IMR-90 (cell line): Measurements from ENCODE around the gene TWSG1. TPM values are rescaled to one million over a fixed set of nuclear protein-coding genes. Genes with fewer than 3 reads are reported as not detected.
A peak's percentile ranks its signal among the peaks of the same experiment; 100 is the strongest.

Experiments used
- ATAC-seq: fragments of 200-7000 bp; cut with Tn5 transposase; 2 replicates; pipeline ENCODE4 v1.9.1; 2020; ENCODE audit warnings: low read depth, mild to moderate bottlenecking, moderate library complexity
- BruUV-seq: library from RNA; stranded (reverse); fragments of 400-500 nt; replicated peaks from 2 replicates; lab custom pipeline; 2021; lab: Mats Ljungman, UMichigan
- CTCF ChIA-PET: fragments of 300-600 bp; formaldehyde crosslinking; extraction: SDS; loops from one replicate; lab custom pipeline; 2021; ENCODE audit warnings: antibody characterized with exemption; lab: Yijun Ruan, JAX
- POLR2A ChIA-PET: fragments of 300-600 bp; sonication (Branson Sonifier 250); formaldehyde crosslinking; loops from one replicate; lab custom pipeline; 2022; ENCODE audit warnings: antibody characterized with exemption; ENCODE audit not compliant: unreplicated experiment; lab: Charles Lee
- DNase-seq: peaks from one replicate; pipeline ENCODE4 v3.0.0; 2013
- H2AFZ ChIP-seq: replicated peaks from 2 replicates; pipeline ENCODE3; 2013; ENCODE audit warnings: low read length, mild to moderate bottlenecking; ENCODE audit not compliant: poor library complexity
- H2AK5ac ChIP-seq: 2 replicates; pipeline ENCODE4 v1.6.1; 2013; ENCODE audit warnings: low read depth, low read length, inconsistent platforms
- H2AK9ac ChIP-seq: replicated peaks from 2 replicates; pipeline ENCODE3; 2013; ENCODE audit warnings: mild to moderate bottlenecking, low read depth, low read length, moderate library complexity; ENCODE audit not compliant: poor library complexity
- H2BK120ac ChIP-seq: 2 replicates; pipeline ENCODE4 v1.6.1; 2013; ENCODE audit warnings: low read depth, low read length, inconsistent platforms
- H2BK15ac ChIP-seq: 3 replicates; pipeline ENCODE4 v1.6.1; 2013; ENCODE audit warnings: low read depth, low read length, inconsistent platforms
- H2BK20ac ChIP-seq: 2 replicates; pipeline ENCODE4 v1.6.1; 2013; ENCODE audit warnings: low read depth, mild to moderate bottlenecking, inconsistent platforms, low read length, moderate library complexity
- H2BK5ac ChIP-seq: 2 replicates; pipeline ENCODE4 v1.6.1; 2013; ENCODE audit warnings: mild to moderate bottlenecking, low read depth, low read length, inconsistent platforms; ENCODE audit not compliant: poor library complexity, severe bottlenecking
- H3K14ac ChIP-seq: replicated peaks from 2 replicates; pipeline ENCODE4 v1.6.1; 2013; ENCODE audit warnings: low read depth, low read length, inconsistent platforms
- H3K18ac ChIP-seq: 2 replicates; pipeline ENCODE4 v1.6.1; 2013; ENCODE audit warnings: low read depth, low read length, control low read depth
- H3K23ac ChIP-seq: 2 replicates; pipeline ENCODE4 v1.6.1; 2013; ENCODE audit warnings: low read depth, low read length, inconsistent platforms
- H3K27ac ChIP-seq: 2 replicates; pipeline ENCODE4 v1.5.1; 2013; ENCODE audit warnings: mild to moderate bottlenecking, control low read depth, low read length; ENCODE audit not compliant: insufficient read depth
- H3K27me3 ChIP-seq: 2 replicates; pipeline ENCODE4 v1.6.1; 2013; ENCODE audit warnings: low read length; ENCODE audit not compliant: control insufficient read depth, insufficient read depth
- H3K36me3 ChIP-seq: 2 replicates; pipeline ENCODE4 v1.6.1; 2013; ENCODE audit warnings: low read length, mixed read lengths; ENCODE audit not compliant: control insufficient read depth, insufficient read depth
- H3K4ac ChIP-seq: 2 replicates; pipeline ENCODE4 v1.6.1; 2013; ENCODE audit warnings: low read depth, low read length, inconsistent platforms
- H3K4me1 ChIP-seq: 2 replicates; pipeline ENCODE4 v1.6.1; 2013; ENCODE audit warnings: low read length, mixed read lengths; ENCODE audit not compliant: control insufficient read depth, insufficient read depth
- H3K4me2 ChIP-seq: 2 replicates; pipeline ENCODE4 v1.6.1; 2013; ENCODE audit warnings: low read depth, mild to moderate bottlenecking, control low read depth, low read length, moderate library complexity
- H3K4me3 ChIP-seq: 2 replicates; pipeline ENCODE4 v1.5.1; 2013; ENCODE audit warnings: low read depth, mild to moderate bottlenecking, control low read depth, low read length, moderate library complexity; ENCODE audit not compliant: insufficient read depth
- H3K56ac ChIP-seq: 2 replicates; pipeline ENCODE4 v1.6.1; 2013; ENCODE audit warnings: low read length, inconsistent platforms; ENCODE audit not compliant: insufficient read depth; ENCODE audit errors: extremely low read depth
- H3K79me1 ChIP-seq, 2 experiments: 2 replicates each; pipeline ENCODE4 v1.6.1; 2013; ENCODE audit warnings: low read length in 2 of 2, inconsistent platforms in 1 of 2, low read depth in 1 of 2
- H3K9ac ChIP-seq: 2 replicates; pipeline ENCODE4 v1.6.1; 2013; ENCODE audit warnings: low read depth, low read length, control low read depth
- H3K9me1 ChIP-seq: 2 replicates; pipeline ENCODE4 v1.6.1; 2013; ENCODE audit warnings: low read length, inconsistent platforms; ENCODE audit not compliant: insufficient read depth
- H3K9me3 ChIP-seq: 2 replicates; pipeline ENCODE4 v1.6.1; 2013; ENCODE audit warnings: low read length; ENCODE audit not compliant: control insufficient read depth, insufficient read depth
- H4K20me1 ChIP-seq: 2 replicates; pipeline ENCODE4 v1.6.1; 2013; ENCODE audit warnings: low read length, inconsistent platforms; ENCODE audit not compliant: insufficient read depth
- H4K5ac ChIP-seq: 2 replicates; pipeline ENCODE4 v1.6.1; 2013; ENCODE audit warnings: mild to moderate bottlenecking, low read depth, low read length, control low read depth
- H4K8ac ChIP-seq, 2 experiments: 2 replicates each; pipeline ENCODE4 v1.6.1; 2013; ENCODE audit warnings: low read depth in 2 of 2, low read length in 2 of 2, control low read depth in 1 of 2, inconsistent platforms in 1 of 2
- H4K91ac ChIP-seq: 2 replicates; pipeline ENCODE4 v1.6.1; 2013; ENCODE audit warnings: low read depth, low read length, inconsistent platforms; ENCODE audit not compliant: insufficient read depth
- BHLHE40 ChIP-seq: fragments of 150-350 bp; IDR thresholded peaks from 2 replicates; pipeline ENCODE4 v1.6.1; 2016; ENCODE audit warnings: mild to moderate bottlenecking, low read depth, low read length
- CEBPB ChIP-seq: IDR thresholded peaks from 2 replicates; pipeline ENCODE4 v1.6.1; 2012; ENCODE audit warnings: low read depth, low read length, improper control_type of control experiment
- CHD1 ChIP-seq: IDR thresholded peaks from 2 replicates; pipeline ENCODE4 v1.6.1; 2012; ENCODE audit warnings: low read depth, low read length, improper control_type of control experiment
- FOS ChIP-seq: fragments of 150-350 bp; IDR thresholded peaks from 2 replicates; pipeline ENCODE4 v1.6.1; 2016; ENCODE audit warnings: low read depth, low read length
- MAFK ChIP-seq: IDR thresholded peaks from 2 replicates; pipeline ENCODE4 v1.6.1; 2012; ENCODE audit warnings: low read depth, low read length, improper control_type of control experiment
- MAZ ChIP-seq: IDR thresholded peaks from 2 replicates; pipeline ENCODE4 v1.6.1; 2012; ENCODE audit warnings: low read depth, mild to moderate bottlenecking, low read length, improper control_type of control experiment, moderate library complexity, borderline replicate concordance
- MXI1 ChIP-seq: IDR thresholded peaks from 2 replicates; pipeline ENCODE4 v1.6.1; 2012; ENCODE audit warnings: low read depth, mild to moderate bottlenecking, low read length, moderate library complexity, borderline replicate concordance
- NFE2L2 ChIP-seq: fragments of 150-350 bp; IDR thresholded peaks from 2 replicates; pipeline ENCODE4 v1.6.1; 2016; ENCODE audit warnings: low read depth, mild to moderate bottlenecking, low read length
- POLR2A ChIP-seq: IDR thresholded peaks from 2 replicates; pipeline ENCODE4 v1.6.1; 2012; ENCODE audit warnings: mild to moderate bottlenecking, low read depth, low read length
- RAD21 ChIP-seq: IDR thresholded peaks from 2 replicates; pipeline ENCODE4 v1.6.1; 2012; ENCODE audit warnings: low read length, improper control_type of control experiment
- RCOR1 ChIP-seq: IDR thresholded peaks from 2 replicates; pipeline ENCODE4 v1.6.1; 2012; ENCODE audit warnings: mild to moderate bottlenecking, low read length, improper control_type of control experiment; ENCODE audit not compliant: insufficient replicate concordance
- RFX5 ChIP-seq: IDR thresholded peaks from 2 replicates; pipeline ENCODE4 v1.8.0; 2012; ENCODE audit warnings: low read depth, mild to moderate bottlenecking, low read length, moderate library complexity
- SMC3 ChIP-seq: fragments of 150-350 bp; IDR thresholded peaks from 2 replicates; pipeline ENCODE4 v1.6.1; 2016; ENCODE audit warnings: low read depth, mild to moderate bottlenecking, antibody characterized with exemption, low read length, moderate library complexity
- WGBS, 2 experiments: methylation state at CpG; one replicate each; pipeline versions ENCODE4 v1.1.5 to v1.1.7; 2013; ENCODE audit warnings: missing lambda C conversion rate in 2 of 2; ENCODE audit not compliant: insufficient read length in 1 of 2; ENCODE audit errors: extremely low coverage in 2 of 2; 5-methylcytosine and 5-hydroxymethylcytosine counted together
- dilution Hi-C: fragments of 300-500 bp; cut with HindIII; formaldehyde crosslinking; loops from one replicate; pipeline ENCODE4 v1.14.3; 2018; ENCODE audit warnings: low sequenced_read_pairs; ENCODE audit not compliant: unreplicated experiment
- in situ Hi-C: fragments of 300-500 bp; cut with MboI; formaldehyde crosslinking; loops from 3 replicates; pipeline ENCODE4 v1.14.3; 2019; ENCODE audit warnings: low sequenced_read_pairs, inconsistent platforms, mixed read lengths
- intact Hi-C: fragments of 100-400 bp; cut with micrococcal nuclease; formaldehyde crosslinking; loops from 2 replicates; pipeline ENCODE4 v1.10.0; 2022
- polyA plus RNA-seq, 3 experiments: library from polyadenylated mRNA; depleted of rRNA; stranded (reverse); fragments of >200 nt; gene quantifications; 2 replicates each; pipeline ENCODE4 v1.2.3, GENCODE V29; 2012; ENCODE audit warnings: low replicate concordance in 1 of 3
- total RNA-seq: library from RNA; depleted of rRNA; stranded (reverse); fragments of >200 nt; gene quantifications from 2 replicates; pipeline ENCODE4 v1.2.3, GENCODE V29; 2012
- TF ChIP-seq, protein P1 (sequence below): conservative IDR thresholded peaks from 2 replicates; pipeline ENCODE4 v1.5.1; 2012; ENCODE audit warnings: mild to moderate bottlenecking, low read depth, low read length, improper control_type of control experiment
- TF ChIP-seq, protein P2 (sequence below): fragments of 150-350 bp; IDR thresholded peaks from 2 replicates; pipeline ENCODE4 v1.6.1; 2016; ENCODE audit warnings: low read depth, mild to moderate bottlenecking, low read length, moderate library complexity, borderline replicate concordance
- TF ChIP-seq, protein P3 (sequence below): fragments of 150-350 bp; IDR thresholded peaks from 2 replicates; pipeline ENCODE4 v1.6.1; 2017; ENCODE audit warnings: mild to moderate bottlenecking, antibody characterized with exemption, low read length, low read depth

The TWSG1 gene
- total and polyA plus RNA-seq, 2 of the 4 experiments (the other 2 are of a cell fraction), result 80.4 to 115 TPM

DNA sequence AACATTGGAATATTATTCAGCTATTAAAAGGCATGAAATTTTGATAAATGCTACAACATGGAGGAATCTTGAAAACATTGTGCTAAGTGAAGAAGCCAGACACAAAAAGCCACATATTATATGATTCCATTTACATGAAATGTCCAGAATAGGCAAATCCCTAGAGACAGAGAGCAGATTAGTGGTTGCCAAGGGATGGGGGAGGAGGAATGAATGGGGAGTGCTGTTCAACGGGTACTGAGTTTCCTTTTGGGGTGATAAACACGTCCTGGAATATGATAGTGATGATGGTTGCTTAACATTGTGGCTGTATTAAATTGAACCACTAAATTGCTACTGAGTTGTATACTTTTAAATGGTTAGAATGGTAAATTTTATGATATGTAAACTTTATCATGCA lies 8.9 kb upstream of the TWSG1 start:
- peak overlapping the region; percentile 12; the same call in 1 of the 2 replicates for H2BK120ac ChIP-seq
- H3K27me3 ChIP-seq, result no peaks in the 10 kb centered on the region
- no peak overlapping the region for H4K8ac ChIP-seq
- no peak overlapping the region for H3K9ac ChIP-seq
- TF ChIP-seq, protein P1, sequence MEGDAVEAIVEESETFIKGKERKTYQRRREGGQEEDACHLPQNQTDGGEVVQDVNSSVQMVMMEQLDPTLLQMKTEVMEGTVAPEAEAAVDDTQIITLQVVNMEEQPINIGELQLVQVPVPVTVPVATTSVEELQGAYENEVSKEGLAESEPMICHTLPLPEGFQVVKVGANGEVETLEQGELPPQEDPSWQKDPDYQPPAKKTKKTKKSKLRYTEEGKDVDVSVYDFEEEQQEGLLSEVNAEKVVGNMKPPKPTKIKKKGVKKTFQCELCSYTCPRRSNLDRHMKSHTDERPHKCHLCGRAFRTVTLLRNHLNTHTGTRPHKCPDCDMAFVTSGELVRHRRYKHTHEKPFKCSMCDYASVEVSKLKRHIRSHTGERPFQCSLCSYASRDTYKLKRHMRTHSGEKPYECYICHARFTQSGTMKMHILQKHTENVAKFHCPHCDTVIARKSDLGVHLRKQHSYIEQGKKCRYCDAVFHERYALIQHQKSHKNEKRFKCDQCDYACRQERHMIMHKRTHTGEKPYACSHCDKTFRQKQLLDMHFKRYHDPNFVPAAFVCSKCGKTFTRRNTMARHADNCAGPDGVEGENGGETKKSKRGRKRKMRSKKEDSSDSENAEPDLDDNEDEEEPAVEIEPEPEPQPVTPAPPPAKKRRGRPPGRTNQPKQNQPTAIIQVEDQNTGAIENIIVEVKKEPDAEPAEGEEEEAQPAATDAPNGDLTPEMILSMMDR, result no peak
- TF ChIP-seq SMC3 (no peak), POLR2A (no peak), NFE2L2 (no peak), MAFK (no peak), RCOR1 (no peak), MAZ (no peak), CEBPB (no peak), RAD21 (no peak), RFX5 (no peak), CHD1 (no peak), FOS (no peak), MXI1 (no peak), BHLHE40 (no peak)
- TF ChIP-seq, protein P2, sequence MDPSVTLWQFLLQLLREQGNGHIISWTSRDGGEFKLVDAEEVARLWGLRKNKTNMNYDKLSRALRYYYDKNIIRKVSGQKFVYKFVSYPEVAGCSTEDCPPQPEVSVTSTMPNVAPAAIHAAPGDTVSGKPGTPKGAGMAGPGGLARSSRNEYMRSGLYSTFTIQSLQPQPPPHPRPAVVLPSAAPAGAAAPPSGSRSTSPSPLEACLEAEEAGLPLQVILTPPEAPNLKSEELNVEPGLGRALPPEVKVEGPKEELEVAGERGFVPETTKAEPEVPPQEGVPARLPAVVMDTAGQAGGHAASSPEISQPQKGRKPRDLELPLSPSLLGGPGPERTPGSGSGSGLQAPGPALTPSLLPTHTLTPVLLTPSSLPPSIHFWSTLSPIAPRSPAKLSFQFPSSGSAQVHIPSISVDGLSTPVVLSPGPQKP, result no peak
- TF ChIP-seq, protein P3, sequence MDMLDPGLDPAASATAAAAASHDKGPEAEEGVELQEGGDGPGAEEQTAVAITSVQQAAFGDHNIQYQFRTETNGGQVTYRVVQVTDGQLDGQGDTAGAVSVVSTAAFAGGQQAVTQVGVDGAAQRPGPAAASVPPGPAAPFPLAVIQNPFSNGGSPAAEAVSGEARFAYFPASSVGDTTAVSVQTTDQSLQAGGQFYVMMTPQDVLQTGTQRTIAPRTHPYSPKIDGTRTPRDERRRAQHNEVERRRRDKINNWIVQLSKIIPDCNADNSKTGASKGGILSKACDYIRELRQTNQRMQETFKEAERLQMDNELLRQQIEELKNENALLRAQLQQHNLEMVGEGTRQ, result no peak
- H2AFZ ChIP-seq, result no peak overlapping the region
- no peaks in the 10 kb centered on the region for H3K36me3 ChIP-seq
- intact Hi-C loops, result no loop called here
- WGBS, 2 experiments, result 50% methylated on average over 1 of the region's 2 CpGs; no CpG with 5 or more reads in 1 of the 2 experiments
- no peak for DNase-seq
- no peak overlapping the region for H3K4me2 ChIP-seq
- peaks cover 16% of the 10 kb centered on the region for H3K4me1 ChIP-seq
- H3K56ac ChIP-seq, result no peak overlapping the region
- H3K4ac ChIP-seq, result peak overlapping the region; percentile 11; the same call in 1 of the 2 replicates
- H3K14ac ChIP-seq, result no peak overlapping the region
- ChIA-PET POLR2A (no interaction called here), CTCF (no interaction called here)
- no peak overlapping the region for H3K23ac ChIP-seq
- H3K4me3 ChIP-seq, result no peak overlapping the region
- no peak overlapping the region for H2BK15ac ChIP-seq
- dilution Hi-C loops, result no loop called here
- H4K91ac ChIP-seq, result no peak overlapping the region
- no peak overlapping the region for H3K18ac ChIP-seq
- no peak for ATAC-seq
- peaks cover 15 to 31% of the 10 kb centered on the region in 2 experiments; a peak in 3 of 4 replicates for H3K79me1 ChIP-seq
- no peaks in the 10 kb centered on the region for H4K20me1 ChIP-seq
- peaks cover 3% of the 10 kb centered on the region for H3K9me3 ChIP-seq
- BruUV-seq, result no TSS peak
- no peak overlapping the region for H2AK9ac ChIP-seq
- H2BK5ac ChIP-seq, result no peak overlapping the region
- in situ Hi-C loops, result no loop called here
- no peak overlapping the region for H3K27ac ChIP-seq
- no peak overlapping the region for H2BK20ac ChIP-seq
- H3K9me1 ChIP-seq, result peaks cover 12% of the 10 kb centered on the region
- no peak overlapping the region for H2AK5ac ChIP-seq
- no peak overlapping the region for H4K5ac ChIP-seq
